ENCODE results near the gene HSD3B2. TPM values are rescaled to one million over a fixed set of nuclear protein-coding genes. Genes with fewer than 3 reads are reported as not detected.

The HSD3B2 gene
- total and polyA plus RNA-seq, 12 donors = 0.04 TPM; not detected in 11

- no peak overlapping the region for H3K27ac ChIP-seq
- H3K4me3 ChIP-seq = no peak overlapping the region
- H3K9me3 ChIP-seq = no peaks in the 10 kb centered on the region
- 82 to 89% methylated on average over 5 of the region's 5 CpGs for WGBS, 2 donors
- no peaks in the 10 kb centered on the region for H3K4me1 ChIP-seq
- no peaks in the 10 kb centered on the region for H3K36me3 ChIP-seq
- ATAC-seq = no peak
- DNase-seq = no peak
- peaks cover 0 to 6% (median 0%) of the 10 kb centered on the region in 7 donors for H3K27me3 ChIP-seq
- intact Hi-C loops (cut with DNase I) = no loop called here
- TF ChIP-seq CTCF (IDR thresholded peaks at IDR 0.05) = no peak
These were observed 56.6 kb downstream of the HSD3B2 start for GRCh38 chr1:119471566-119471965.

DNA sequence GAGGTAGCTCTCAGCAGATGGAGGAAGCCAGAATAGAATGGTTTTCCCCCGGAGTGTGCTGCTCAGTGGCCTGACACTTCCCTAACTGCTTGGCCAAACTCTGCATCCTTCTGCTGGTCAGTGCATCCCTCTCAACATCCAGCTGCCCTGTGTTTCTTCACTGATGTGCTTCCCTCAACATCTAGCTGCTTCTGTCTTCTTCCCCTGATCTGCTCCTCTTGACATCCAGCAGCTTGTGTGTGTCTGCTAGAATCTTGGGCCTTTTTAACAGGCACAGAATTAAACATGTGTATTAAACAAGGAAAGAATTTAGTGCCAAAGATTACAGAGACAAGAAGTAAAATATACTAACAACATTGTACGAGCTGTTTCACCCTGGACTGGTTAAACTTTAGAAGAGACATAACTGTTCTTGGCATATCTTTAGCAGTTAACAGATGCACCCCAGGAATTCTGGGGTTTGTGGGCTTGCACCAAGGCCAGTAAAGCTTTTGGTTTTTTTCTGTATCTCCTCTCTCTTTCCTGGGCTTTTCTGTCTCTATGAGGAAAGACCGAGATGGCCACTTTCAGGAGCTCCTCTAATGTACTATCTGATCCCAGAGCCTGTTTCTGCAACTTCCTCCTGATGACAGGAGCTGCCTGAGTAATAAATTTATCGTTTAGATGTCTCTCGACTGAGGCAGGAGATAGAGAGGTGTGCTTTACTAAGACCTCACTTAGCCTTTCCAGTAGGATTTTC lies 57.3 kb downstream of the HSD3B2 start:
- H3K4me1 ChIP-seq = no peaks in the 10 kb centered on the region
- H3K36me3 ChIP-seq = no peaks in the 10 kb centered on the region
- H3K4me3 ChIP-seq = no peak overlapping the region
- no peaks in the 10 kb centered on the region for H3K9me3 ChIP-seq
- H3K27ac ChIP-seq = no peak overlapping the region
- no peak for DNase-seq
- WGBS, 2 donors = 42 to 47% methylated on average over 5 of the region's 5 CpGs
- H3K27me3 ChIP-seq = peaks cover 0 to 6% (median 0%) of the 10 kb centered on the region in 7 donors
- intact Hi-C loops (cut with DNase I) = no loop called here
- TF ChIP-seq CTCF (IDR thresholded peaks at IDR 0.05) = no peak
- no peak for ATAC-seq

Other genes with a start within 250 kb of the HSD3B2 start
- not detected for gene HAO2, start 46.4 kb upstream of the HSD3B2 start, total RNA-seq
- gene HAO2, start 46.4 kb upstream of the HSD3B2 start, polyA plus RNA-seq = under 1 TPM in 1 of 2 donors, not detected in 1; 0.01 TPM
- gene HSD3B1, start 92.1 kb downstream of the HSD3B2 start, total RNA-seq = not detected
- not detected for gene HSD3B1, start 92.1 kb downstream of the HSD3B2 start, polyA plus RNA-seq
- 10 to 100 TPM in 7 of 10 donors, 1 to 10 TPM in 3; 7.7 to 14.1 (median 10.4) TPM for gene ZNF697, start 233.1 kb downstream of the HSD3B2 start, total RNA-seq
- gene ZNF697, start 233.1 kb downstream of the HSD3B2 start, polyA plus RNA-seq = 1 to 10 TPM; 2.3 to 3.1 TPM

All from heart right ventricle (tissue), 16 donors.